Adrenal gland (tissue), 5 donors: ENCODE measurements around the gene CLASP2.

Experiments
- CTCF ChIP-seq, 6 experiments: fragments of 450-650 bp in 4 of 6; fragments of 200-600 bp in 2 of 6; sonication (generic) in 1 of 6; IDR thresholded peaks; 1 replicate in 5 of 6; 2 replicates in 1 of 6; pipeline versions ENCODE4 v1.5.1 to v1.8.0; 2016 to 2021; ENCODE audit warnings: antibody characterized with exemption in 6 of 6, mild to moderate bottlenecking in 2 of 6, moderate library complexity in 1 of 6
- POLR2A ChIP-seq, 2 donors: fragments of 450-650 bp; IDR thresholded peaks; one replicate each; pipeline ENCODE4 v1.6.1; 2017; ENCODE audit warnings: antibody characterized with exemption in 2 of 2, mild to moderate bottlenecking in 2 of 2, moderate library complexity in 1 of 2
- donor health status: DM: no; HTN: no; CAD: no.

- TF ChIP-seq CTCF (IDR thresholded peaks at IDR 0.05) (no peak), POLR2A (IDR thresholded peaks at IDR 0.05) (no peak)
These were observed 176.1 kb downstream of the CLASP2 start for GRCh38 chr3:33541918-33542317.
